Globus pallidus (tissue), 1 donor: ENCODE results near the gene MICAL2.

Experiments
- DNase-seq: peaks from one replicate; pipeline ENCODE4 v3.0.0-alpha.2; 2015; ENCODE audit warnings: low spot score

MICAL2 gene

GRCh38 chr11:12110201-12110713 lies at the start of gene MICAL2:
MICAL2 (plus strand) TSS chr11:12110590; CDS start chr11:12162156, 51,566 bp downstream.
- DNase-seq = peak; percentile 83

GRCh38 chr11:12061851-12062560 lies 48.4 kb upstream of the MICAL2 start:
- DNase-seq = no peak

GRCh38 chr11:12063251-12063650 lies 47.1 kb upstream of the MICAL2 start:
- no peak for DNase-seq

GRCh38 chr11:12064136-12064953 lies 46.0 kb upstream of the MICAL2 start:
- DNase-seq = no peak

GRCh38 chr11:12064954-12065280 lies 45.5 kb upstream of the MICAL2 start:
- DNase-seq = no peak

- DNase-seq = no peak
Observed at GRCh38 chr11:12066056-12066798, 44.2 kb upstream of the MICAL2 start.

- no peak for DNase-seq
Observed at GRCh38 chr11:12066799-12067508, 43.4 kb upstream of the MICAL2 start.

- DNase-seq = no peak
Observed at GRCh38 chr11:12067796-12068357, 42.5 kb upstream of the MICAL2 start.

GRCh38 chr11:12069066-12069676 lies 41.2 kb upstream of the MICAL2 start:
- DNase-seq = no peak

- DNase-seq = no peak
Observed at GRCh38 chr11:12070446-12071267, 39.7 kb upstream of the MICAL2 start.

GRCh38 chr11:12071574-12071973 lies 38.8 kb upstream of the MICAL2 start:
- no peak for DNase-seq

- no peak for DNase-seq
Observed at GRCh38 chr11:12073436-12073835, 37.0 kb upstream of the MICAL2 start.

GRCh38 chr11:12073886-12074285 lies 36.5 kb upstream of the MICAL2 start:
- no peak for DNase-seq

GRCh38 chr11:12074529-12075195 lies 35.7 kb upstream of the MICAL2 start:
- DNase-seq = no peak

GRCh38 chr11:12075291-12075690 lies 35.1 kb upstream of the MICAL2 start:
- DNase-seq = no peak

GRCh38 chr11:12075822-12076821 lies 34.3 kb upstream of the MICAL2 start:
- no peak for DNase-seq

- no peak for DNase-seq
Observed at GRCh38 chr11:12076840-12077534, 33.4 kb upstream of the MICAL2 start.
